Liver (tissue), 9 donors: ENCODE results near the gene CENPC. TPM values are rescaled to one million over a fixed set of nuclear protein-coding genes. Genes with fewer than 3 reads are reported as not detected.

Experiments
- DNase-seq: peaks from one replicate; pipeline ENCODE4 v3.0.0-alpha.2; 2017; ENCODE audit warnings: low spot score
- H3K27ac ChIP-seq, 2 donors: one replicate each; pipeline ENCODE4 v1.7.0; 2013; ENCODE audit warnings: inconsistent platforms in 2 of 2, low read length in 2 of 2, control low read depth in 1 of 2, low read depth in 1 of 2, mild to moderate bottlenecking in 1 of 2
- H3K27me3 ChIP-seq, 4 donors: one replicate each; pipeline versions ENCODE4 v1.6.1 to v1.7.0; 2013; ENCODE audit warnings: low read length in 3 of 4, inconsistent platforms in 1 of 4, mild to moderate bottlenecking in 1 of 4, moderate library complexity in 1 of 4; ENCODE audit not compliant: control insufficient read depth in 4 of 4, insufficient read depth in 4 of 4
- H3K36me3 ChIP-seq, 4 donors: one replicate each; pipeline versions ENCODE4 v1.6.1 to v1.7.0; 2013; ENCODE audit warnings: low read length in 3 of 4, mild to moderate bottlenecking in 3 of 4, low read depth in 1 of 4, moderate library complexity in 1 of 4; ENCODE audit not compliant: control insufficient read depth in 4 of 4, insufficient read depth in 3 of 4
- H3K4me1 ChIP-seq, 4 donors: one replicate each; pipeline versions ENCODE4 v1.6.1 to v1.7.0; 2013; ENCODE audit warnings: low read length in 3 of 4, mild to moderate bottlenecking in 3 of 4, moderate library complexity in 1 of 4; ENCODE audit not compliant: control insufficient read depth in 4 of 4, insufficient read depth in 4 of 4
- H3K4me3 ChIP-seq, 3 donors: one replicate each; pipeline versions ENCODE4 v1.6.1 to v1.7.0; 2013; ENCODE audit warnings: low read length in 3 of 3, control low read depth in 1 of 3, low read depth in 1 of 3, mild to moderate bottlenecking in 1 of 3
- H3K9ac ChIP-seq, 2 donors: one replicate each; pipeline ENCODE4 v1.7.0; 2013; ENCODE audit warnings: low read length in 2 of 2, mild to moderate bottlenecking in 2 of 2, moderate library complexity in 2 of 2, control low read depth in 1 of 2, low read depth in 1 of 2
- H3K9me3 ChIP-seq, 4 donors: one replicate each; pipeline versions ENCODE4 v1.6.1 to v1.7.0; 2013; ENCODE audit warnings: low read length in 3 of 4; ENCODE audit not compliant: control insufficient read depth in 4 of 4
- ATF3 ChIP-seq: IDR thresholded peaks from 2 replicates; pipeline ENCODE4 v1.6.1; 2016; ENCODE audit warnings: antibody characterized with exemption
- EGR1 ChIP-seq, 2 donors: IDR thresholded peaks; 2 replicates each; pipeline ENCODE4 v1.6.1; 2016 to 2018; ENCODE audit warnings: antibody characterized with exemption in 2 of 2, low read depth in 2 of 2
- FOXA1 ChIP-seq: IDR thresholded peaks from 2 replicates; pipeline ENCODE4 v1.6.1; 2016; ENCODE audit warnings: antibody characterized with exemption
- GABPA ChIP-seq, 2 donors: IDR thresholded peaks in 1 of 2; conservative IDR thresholded peaks in 1 of 2; 2 replicates each; pipeline ENCODE4 v1.6.1; 2016; ENCODE audit warnings: antibody characterized with exemption in 2 of 2, mild to moderate bottlenecking in 1 of 2, moderate library complexity in 1 of 2
- HNF4A ChIP-seq, 2 donors: conservative IDR thresholded peaks; 2 replicates each; pipeline ENCODE4 v1.6.1; 2016; ENCODE audit warnings: antibody characterized with exemption in 2 of 2, mild to moderate bottlenecking in 2 of 2
- HNF4G ChIP-seq: IDR thresholded peaks from 2 replicates; pipeline ENCODE4 v1.6.1; 2016; ENCODE audit warnings: antibody characterized with exemption
- JUND ChIP-seq, 2 donors: IDR thresholded peaks; 2 replicates each; pipeline ENCODE4 v1.6.1; 2016; ENCODE audit warnings: antibody characterized with exemption in 2 of 2
- NR2F2 ChIP-seq: IDR thresholded peaks from 2 replicates; pipeline ENCODE4 v1.6.1; 2016; ENCODE audit warnings: antibody characterized with exemption
- RAD21 ChIP-seq, 2 donors: IDR thresholded peaks; 2 replicates each; pipeline ENCODE4 v1.6.1; 2016; ENCODE audit warnings: antibody characterized with exemption in 2 of 2, mild to moderate bottlenecking in 2 of 2
- REST ChIP-seq: IDR thresholded peaks from 2 replicates; pipeline ENCODE4 v1.6.1; 2016; ENCODE audit warnings: antibody characterized with exemption, mild to moderate bottlenecking
- RXRA ChIP-seq, 2 donors: IDR thresholded peaks; 2 replicates each; pipeline ENCODE4 v1.6.1; 2017 to 2018; ENCODE audit warnings: antibody characterized with exemption in 2 of 2, mild to moderate bottlenecking in 1 of 2
- SP1 ChIP-seq: IDR thresholded peaks from 2 replicates; pipeline ENCODE4 v1.6.1; 2018; ENCODE audit warnings: antibody characterized with exemption, mild to moderate bottlenecking
- YY1 ChIP-seq: IDR thresholded peaks from 2 replicates; pipeline ENCODE4 v1.6.1; 2016; ENCODE audit warnings: antibody characterized with exemption, mild to moderate bottlenecking
- WGBS: extraction: QIAGEN DNeasy Blood & Tissue Kit; methylation state at CpG from one replicate; pipeline ENCODE4 v1.1.7; 2013; 5-methylcytosine and 5-hydroxymethylcytosine counted together
- polyA plus RNA-seq, 2 donors: library from polyadenylated mRNA; stranded (reverse) in 1 of 2; unstranded in 1 of 2; fragments of 200-250 nt in 1 of 2; fragments of >200 nt in 1 of 2; fragmentation: Nextera tagmentation in 1 of 2; extraction: Ambion mirVana in 1 of 2; gene quantifications; one replicate each; pipeline versions ENCODE4 v1.2.1 to v1.2.3, GENCODE V29; 2013 to 2015
- total RNA-seq, 2 donors: library from RNA; depleted of rRNA; stranded (reverse); fragments of >200 nt; gene quantifications; one replicate each; pipeline ENCODE4 v1.2.3, GENCODE V29; 2014
- TF ChIP-seq, protein P1 (sequence below): IDR thresholded peaks from 2 replicates; pipeline ENCODE4 v1.6.1; 2016; ENCODE audit warnings: antibody characterized with exemption
- donor health status: healthy.
- donor health status: healthy.
- donor health status: healthy.
- donor health status: healthy.
- donor health status: healthy.

CENPC gene
- total and polyA plus RNA-seq, 4 donors = 1.9 to 14.9 (median 9.6) TPM

DNA sequence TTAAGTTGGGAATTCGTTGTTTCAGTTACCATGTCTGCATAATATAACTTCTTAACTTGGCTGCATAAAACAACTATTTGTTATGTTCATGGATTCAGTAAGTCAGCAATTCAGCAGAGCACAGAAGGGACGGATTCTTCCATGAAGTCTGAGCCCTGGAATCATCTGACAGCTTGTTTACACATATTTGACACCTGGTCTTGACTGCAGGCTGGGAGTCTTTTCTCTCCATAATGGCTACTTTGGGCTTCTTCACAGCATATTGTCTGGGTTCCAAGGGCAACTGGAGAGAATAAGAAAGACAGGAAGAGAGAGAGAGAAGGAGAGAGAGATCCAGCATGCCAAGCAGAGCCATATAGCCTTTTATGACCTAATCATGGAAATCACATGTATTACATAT lies 23.1 kb downstream of the CENPC start:
- Histone ChIP-seq H3K9me3 (no peaks in the 10 kb centered on the region), H3K27ac (no peak overlapping the region), H3K36me3 (peaks cover 4 to 15% (median 8%) of the 10 kb centered on the region in 4 donors), H3K4me3 (no peak overlapping the region), H3K9ac (no peak overlapping the region), H3K27me3 (no peaks in the 10 kb centered on the region), H3K4me1 (no peaks in the 10 kb centered on the region)
- no peak for DNase-seq
- 86% methylated on average over 2 of the region's 2 CpGs for WGBS
- TF ChIP-seq FOXA1 = no peak
- no peak for TF ChIP-seq RAD21 (IDR thresholded peaks at IDR 0.05)
- TF ChIP-seq SP1 = no peak
- TF ChIP-seq, protein P1, sequence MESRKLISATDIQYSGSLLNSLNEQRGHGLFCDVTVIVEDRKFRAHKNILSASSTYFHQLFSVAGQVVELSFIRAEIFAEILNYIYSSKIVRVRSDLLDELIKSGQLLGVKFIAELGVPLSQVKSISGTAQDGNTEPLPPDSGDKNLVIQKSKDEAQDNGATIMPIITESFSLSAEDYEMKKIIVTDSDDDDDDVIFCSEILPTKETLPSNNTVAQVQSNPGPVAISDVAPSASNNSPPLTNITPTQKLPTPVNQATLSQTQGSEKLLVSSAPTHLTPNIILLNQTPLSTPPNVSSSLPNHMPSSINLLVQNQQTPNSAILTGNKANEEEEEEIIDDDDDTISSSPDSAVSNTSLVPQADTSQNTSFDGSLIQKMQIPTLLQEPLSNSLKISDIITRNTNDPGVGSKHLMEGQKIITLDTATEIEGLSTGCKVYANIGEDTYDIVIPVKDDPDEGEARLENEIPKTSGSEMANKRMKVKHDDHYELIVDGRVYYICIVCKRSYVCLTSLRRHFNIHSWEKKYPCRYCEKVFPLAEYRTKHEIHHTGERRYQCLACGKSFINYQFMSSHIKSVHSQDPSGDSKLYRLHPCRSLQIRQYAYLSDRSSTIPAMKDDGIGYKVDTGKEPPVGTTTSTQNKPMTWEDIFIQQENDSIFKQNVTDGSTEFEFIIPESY = no peak
- no peak for TF ChIP-seq ATF3
- TF ChIP-seq JUND (IDR thresholded peaks at IDR 0.05) = no peak
- no peak for TF ChIP-seq EGR1 (IDR thresholded peaks at IDR 0.05; ENCODE audit: low read depth in 2 of 2)
- no peak for TF ChIP-seq RXRA (IDR thresholded peaks at IDR 0.05)
- TF ChIP-seq REST = no peak
- no peak for TF ChIP-seq HNF4G
- no peak for TF ChIP-seq NR2F2
- TF ChIP-seq HNF4A (conservative IDR thresholded peaks at IDR 0.05) = no peak

DNA sequence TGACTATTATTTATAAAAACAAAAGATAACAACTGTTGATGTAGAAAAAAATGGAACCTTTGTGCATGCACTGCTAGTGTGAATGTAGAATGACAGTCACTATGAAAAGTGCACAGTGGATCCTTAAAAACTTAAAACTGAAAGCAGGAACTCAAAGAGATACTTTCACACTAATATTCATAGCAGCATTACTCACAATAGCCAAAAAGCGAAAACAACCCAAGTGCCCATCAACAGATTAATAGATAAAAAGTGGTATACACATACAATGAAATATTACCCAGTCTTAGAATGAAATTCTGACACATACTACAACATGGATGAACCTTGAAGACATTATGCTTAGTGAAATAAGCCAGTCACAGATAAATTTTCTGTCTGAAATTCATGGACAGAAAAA lies 23.8 kb downstream of the CENPC start:
- TF ChIP-seq NR2F2 = no peak
- no peak for TF ChIP-seq REST
- TF ChIP-seq JUND (IDR thresholded peaks at IDR 0.05) = no peak
- no peak for TF ChIP-seq GABPA (IDR thresholded peaks at IDR 0.05 in 1 of 2, conservative IDR thresholded peaks at IDR 0.05 in 1 of 2)
- no peak for TF ChIP-seq YY1
- no peak for TF ChIP-seq SP1
- TF ChIP-seq FOXA1 = no peak
- no peak overlapping the region for H3K9ac ChIP-seq
- H3K27me3 ChIP-seq = no peaks in the 10 kb centered on the region
- 96% methylated on average over 1 of the region's 1 CpG for WGBS
- H3K36me3 ChIP-seq = peaks cover 4 to 17% (median 8%) of the 10 kb centered on the region in 4 donors
- no peak for DNase-seq
- H3K4me3 ChIP-seq = no peak overlapping the region
- H3K4me1 ChIP-seq = no peaks in the 10 kb centered on the region
- no peaks in the 10 kb centered on the region for H3K9me3 ChIP-seq
- no peak overlapping the region for H3K27ac ChIP-seq
